MCF 10A (cell line): ENCODE data around the gene OTUB2. TPM values are rescaled to one million over a fixed set of nuclear protein-coding genes. Genes with fewer than 3 reads are reported as not detected.

ENCODE experiments used
- BruUV-seq: library from RNA; stranded (reverse); fragments of 400-500 nt; replicated peaks from 2 replicates; lab custom pipeline; 2021; lab: Mats Ljungman, UMichigan
- CTCF ChIA-PET: fragments of 300-600 bp; sonication (Branson Sonifier 250); formaldehyde crosslinking; extraction: SDS; loops from one replicate; lab custom pipeline; 2021; ENCODE audit warnings: antibody characterized with exemption, inconsistent platforms; lab: Yijun Ruan, JAX
- POLR2A ChIA-PET: fragments of 300-600, 350-650 bp; sonication (Branson Sonifier 250); formaldehyde crosslinking; extraction: SDS; loops from one replicate; lab custom pipeline; 2020; ENCODE audit warnings: antibody characterized with exemption, inconsistent platforms; lab: Yijun Ruan, JAX
- DNase-seq: peaks from one replicate; pipeline ENCODE4 v3.0.0-alpha.2; 2018; ENCODE audit not compliant: unreplicated experiment
- H3K27ac Mint-ChIP-seq: one replicate; pipeline ENCODE4 v1.8.0; 2022; ENCODE audit warnings: mild to moderate bottlenecking, low read depth, mixed read lengths; ENCODE audit not compliant: unreplicated experiment
- H3K27me3 Mint-ChIP-seq: one replicate; pipeline ENCODE4 v1.8.0; 2022; ENCODE audit warnings: mixed read lengths; ENCODE audit not compliant: insufficient read depth, unreplicated experiment
- H3K36me3 Mint-ChIP-seq: one replicate; pipeline ENCODE4 v1.8.0; 2022; ENCODE audit warnings: mild to moderate bottlenecking, moderate library complexity, mixed read lengths; ENCODE audit not compliant: insufficient read depth, unreplicated experiment
- H3K4me1 Mint-ChIP-seq: one replicate; pipeline ENCODE4 v1.8.0; 2022; ENCODE audit warnings: mixed read lengths; ENCODE audit not compliant: insufficient read depth, unreplicated experiment
- H3K4me3 Mint-ChIP-seq: one replicate; pipeline ENCODE4 v1.8.0; 2022; ENCODE audit warnings: mild to moderate bottlenecking, moderate library complexity, mixed read lengths; ENCODE audit not compliant: unreplicated experiment
- H3K9me3 Mint-ChIP-seq: one replicate; pipeline ENCODE4 v1.8.0; 2022; ENCODE audit warnings: mixed read lengths; ENCODE audit not compliant: unreplicated experiment
- CTCF ChIP-seq: fragments of 200-600 bp; IDR thresholded peaks from one replicate; pipeline ENCODE4 v1.8.0; 2022; ENCODE audit warnings: antibody characterized with exemption, mild to moderate bottlenecking; ENCODE audit not compliant: unreplicated experiment
- intact Hi-C: fragments of 100-400 bp; cut with micrococcal nuclease; formaldehyde crosslinking; loops from 2 replicates; pipeline ENCODE4 v1.14.1; 2022
- total RNA-seq: library from RNA; stranded (reverse); gene quantifications from 2 replicates; pipeline ENCODE4 v1.2.3, GENCODE V29; 2022

OTUB2 gene
- total RNA-seq, 1 experiment from 2014 or later = 1.2 TPM

- no peak for TF ChIP-seq CTCF
- BruUV-seq = no TSS peak
- Mint-ChIP-seq H3K4me3 (no peak overlapping the region), H3K4me1 (no peaks in the 10 kb centered on the region), H3K27me3 (no peaks in the 10 kb centered on the region), H3K9me3 (no peaks in the 10 kb centered on the region), H3K36me3 (no peaks in the 10 kb centered on the region), H3K27ac (no peak overlapping the region)
- DNase-seq = no peak
- ChIA-PET POLR2A (interaction anchor here (0.9 to 5.2 kb wide), 2 partner anchors 9 to 28 kb away, joined by 3 to 37 read pairs; partner anchors contain the start of genes DDX24 and IFI27L1), CTCF (interaction anchor here (0.9 to 1.2 kb wide), 2 partner anchors 47 to 53 kb away, joined by 3 to 6 read pairs; no protein-coding TSS in a partner anchor)
- intact Hi-C loops = no loop called here
Measured at GRCh38 chr14:94089479-94089878, 63.3 kb downstream of the OTUB2 start.

DNA sequence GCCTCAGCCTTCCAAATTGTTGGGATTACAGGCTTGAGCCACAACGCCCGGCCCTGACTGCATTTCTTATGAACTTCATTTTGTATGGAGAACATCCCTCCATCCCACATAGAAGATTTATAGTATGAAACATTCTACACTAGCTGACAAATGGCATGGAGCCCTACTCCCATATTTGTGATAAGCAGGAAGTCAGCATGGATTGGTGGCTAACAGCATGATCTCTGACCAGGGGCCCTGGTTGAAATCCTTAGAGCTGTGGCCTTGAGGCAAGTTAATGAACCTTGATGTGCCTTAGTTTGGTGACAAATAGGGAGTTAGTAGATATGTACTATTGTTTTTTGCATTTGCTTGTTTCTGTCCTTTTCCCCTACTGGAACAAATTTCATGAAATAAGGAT, 67.3 kb downstream of the OTUB2 start:
- TF ChIP-seq CTCF = no peak
- CTCF ChIA-PET = interaction anchor here (0.9 to 1.3 kb wide), 2 partner anchors 12 to 39 kb away, joined by 3 read pairs; partner anchors contain the start of genes DDX24 and IFI27L1
- POLR2A ChIA-PET = no interaction called here

GRCh38 chr14:94097091-94097490, 71.0 kb downstream of the OTUB2 start:
- BruUV-seq = no TSS peak
- H3K4me1 Mint-ChIP-seq = no peaks in the 10 kb centered on the region
- intact Hi-C loops = no loop called here
- DNase-seq = no peak
- H3K27ac Mint-ChIP-seq = no peak overlapping the region
- no peak overlapping the region for H3K4me3 Mint-ChIP-seq
- H3K27me3 Mint-ChIP-seq = no peaks in the 10 kb centered on the region
- CTCF ChIA-PET = no interaction called here
- no peaks in the 10 kb centered on the region for H3K9me3 Mint-ChIP-seq
- TF ChIP-seq CTCF = no peak
- no peaks in the 10 kb centered on the region for H3K36me3 Mint-ChIP-seq
- POLR2A ChIA-PET = interaction anchor here (0.5 kb wide), 1 partner anchor 31 kb away, joined by 3 read pairs; no protein-coding TSS in a partner anchor

More for the DNA sequence above, 67.3 kb downstream of the OTUB2 start:
- no peaks in the 10 kb centered on the region for H3K36me3 Mint-ChIP-seq
- no peak overlapping the region for H3K27ac Mint-ChIP-seq
- BruUV-seq = no TSS peak
- intact Hi-C loops = no loop called here
- no peaks in the 10 kb centered on the region for H3K9me3 Mint-ChIP-seq
- no peaks in the 10 kb centered on the region for H3K27me3 Mint-ChIP-seq
- H3K4me1 Mint-ChIP-seq = no peaks in the 10 kb centered on the region
- DNase-seq = no peak
- no peak overlapping the region for H3K4me3 Mint-ChIP-seq

Other genes with a start within 250 kb of the OTUB2 start
- gene PRIMA1, start 237.9 kb upstream of the OTUB2 start, total RNA-seq = 0.07 TPM in 1 of 2 replicates, not detected in the other
- gene FAM181A, start 99.0 kb upstream of the OTUB2 start, total RNA-seq = not detected in 2 replicates
- not detected in 2 replicates for gene ASB2, start 49.8 kb upstream of the OTUB2 start, total RNA-seq
- gene CCDC197, start 29.0 kb upstream of the OTUB2 start, total RNA-seq = not detected in 2 replicates
- 126 and 135 TPM in 2 replicates for gene DDX24, start 54.9 kb downstream of the OTUB2 start, total RNA-seq
- 18.4 and 20.2 TPM in 2 replicates for gene IFI27L1, start 55.0 kb downstream of the OTUB2 start, total RNA-seq
- gene IFI27, start 84.4 kb downstream of the OTUB2 start, total RNA-seq = 0.63 and 2.0 TPM in 2 replicates
- 44.3 and 59.3 TPM in 2 replicates for gene IFI27L2, start 103.3 kb downstream of the OTUB2 start, total RNA-seq
- 0.66 and 0.91 TPM in 2 replicates for gene PPP4R4, start 148.0 kb downstream of the OTUB2 start, total RNA-seq